CD4-positive, alpha-beta T cell treated with Interleukin-17A for 4 hours (primary cell): Measurements from ENCODE around the gene KCNC1.

Experiments
- DNase-seq: peaks from one replicate; pipeline ENCODE4 v3.0.0-alpha.2; 2020; ENCODE audit warnings: mixed read lengths

The KCNC1 gene

GRCh38 chr11:17798253-17798652 is 63.7 kb downstream of the KCNC1 start:
- DNase-seq, result no peak

GRCh38 chr11:17798716-17799115 is 64.1 kb downstream of the KCNC1 start:
- no peak for DNase-seq

- DNase-seq, result no peak
These were observed 64.6 kb downstream of the KCNC1 start for GRCh38 chr11:17799147-17799546.

- DNase-seq, result no peak
These were observed 66.6 kb downstream of the KCNC1 start for GRCh38 chr11:17801166-17801565.

GRCh38 chr11:17802491-17802890 is 67.9 kb downstream of the KCNC1 start:
- DNase-seq, result no peak

GRCh38 chr11:17803754-17804334 is 69.3 kb downstream of the KCNC1 start:
- DNase-seq, result no peak

- DNase-seq, result no peak
These were observed 70.5 kb downstream of the KCNC1 start for GRCh38 chr11:17805043-17805442.

- no peak for DNase-seq
These were observed 71.3 kb downstream of the KCNC1 start for GRCh38 chr11:17805873-17806272.

GRCh38 chr11:17807034-17807433 is 72.5 kb downstream of the KCNC1 start:
- no peak for DNase-seq

GRCh38 chr11:17810041-17810440 is 75.5 kb downstream of the KCNC1 start:
- DNase-seq, result no peak

GRCh38 chr11:17810746-17811145 is 76.2 kb downstream of the KCNC1 start:
- no peak for DNase-seq

- DNase-seq, result no peak
These were observed 76.8 kb downstream of the KCNC1 start for GRCh38 chr11:17811352-17811751.

GRCh38 chr11:17812091-17812864 is 77.7 kb downstream of the KCNC1 start:
- no peak for DNase-seq

GRCh38 chr11:17812865-17813187 is 78.2 kb downstream of the KCNC1 start:
- no peak for DNase-seq

- DNase-seq, result no peak
These were observed 78.9 kb downstream of the KCNC1 start for GRCh38 chr11:17813391-17814059.

GRCh38 chr11:17814546-17814945 is 80.0 kb downstream of the KCNC1 start:
- DNase-seq, result no peak

GRCh38 chr11:17816232-17816931 is 81.8 kb downstream of the KCNC1 start:
- DNase-seq, result no peak

GRCh38 chr11:17821648-17822400 is 87.2 kb downstream of the KCNC1 start:
- DNase-seq, result no peak

- DNase-seq, result no peak
These were observed 87.8 kb downstream of the KCNC1 start for GRCh38 chr11:17822401-17822781.

GRCh38 chr11:17827006-17827405 is 92.4 kb downstream of the KCNC1 start:
- no peak for DNase-seq

GRCh38 chr11:17828311-17828751 is 93.8 kb downstream of the KCNC1 start:
- DNase-seq, result no peak

GRCh38 chr11:17831228-17831627 is 96.6 kb downstream of the KCNC1 start:
- no peak for DNase-seq

GRCh38 chr11:17831883-17832282 is 97.3 kb downstream of the KCNC1 start:
- DNase-seq, result no peak
